GM13976 (cell line): Measurements from ENCODE around the gene PPP1R3A.

Experiments
- DNase-seq: peaks from one replicate; pipeline ENCODE4 v3.0.0; 2012; ENCODE audit warnings: low spot score
- CTCF ChIP-seq: IDR thresholded peaks from 2 replicates; pipeline ENCODE4 v1.5.1; 2012; ENCODE audit warnings: borderline replicate concordance, mild to moderate bottlenecking; ENCODE audit not compliant: insufficient read depth; ENCODE audit errors: extremely low read depth, missing control alignments, control extremely low read depth
- in situ Hi-C: fragments of 300-500 bp; cut with MboI; formaldehyde crosslinking; loops from one replicate; pipeline ENCODE4 v1.12.0; 2022; ENCODE audit warnings: low sequenced_read_pairs, mixed read lengths, inconsistent platforms; ENCODE audit not compliant: unreplicated experiment

PPP1R3A gene

GRCh38 chr7:113867325-113867724 lies 51.5 kb downstream of the PPP1R3A start:
- no peak for TF ChIP-seq CTCF
- in situ Hi-C loops: no loop called here
- DNase-seq: no peak

GRCh38 chr7:113856010-113856409 lies 62.8 kb downstream of the PPP1R3A start:
- in situ Hi-C loops: no loop called here
- TF ChIP-seq CTCF: no peak
- no peak for DNase-seq

GRCh38 chr7:113840954-113841353 lies 77.9 kb downstream of the PPP1R3A start:
- in situ Hi-C loops: no loop called here
- TF ChIP-seq CTCF: no peak
- no peak for DNase-seq

- in situ Hi-C loops: no loop called here
- TF ChIP-seq CTCF: no peak
- DNase-seq: no peak
Measured at GRCh38 chr7:113835367-113835766, 83.4 kb downstream of the PPP1R3A start.

GRCh38 chr7:113832196-113832745 lies 86.5 kb downstream of the PPP1R3A start:
- TF ChIP-seq CTCF: no peak
- in situ Hi-C loops: no loop called here
- no peak for DNase-seq

GRCh38 chr7:113831556-113831955 lies 87.3 kb downstream of the PPP1R3A start:
- TF ChIP-seq CTCF: no peak
- DNase-seq: no peak
- in situ Hi-C loops: no loop called here

GRCh38 chr7:113828581-113828980 lies 90.2 kb downstream of the PPP1R3A start:
- TF ChIP-seq CTCF: no peak
- in situ Hi-C loops: no loop called here
- no peak for DNase-seq
